ENCODE measurements around the gene SORL1.

SORL1 gene

DNA sequence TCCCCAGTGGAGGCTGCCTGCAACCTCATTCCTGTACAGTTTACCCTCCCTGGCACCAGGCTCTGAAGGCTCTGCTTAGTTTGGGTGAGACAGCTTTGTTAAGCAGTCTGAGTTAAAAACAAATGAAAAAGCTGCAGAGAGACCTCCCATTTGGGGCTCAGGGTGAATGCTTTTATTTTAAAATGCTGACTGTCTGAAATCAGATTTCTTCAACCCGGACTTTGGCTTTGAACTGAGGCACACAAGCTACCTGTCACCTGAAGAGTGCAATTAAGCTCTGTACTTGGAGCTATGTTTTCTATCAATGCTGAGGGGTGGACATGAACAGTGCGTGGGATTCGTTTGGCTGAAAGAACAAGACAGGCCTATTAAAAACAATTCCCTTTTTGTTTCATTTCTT is 218.2 kb downstream of the SORL1 start:
- DNase-seq (ENCODE audit: low spot score), result no peak
- TF ChIP-seq, protein P1, sequence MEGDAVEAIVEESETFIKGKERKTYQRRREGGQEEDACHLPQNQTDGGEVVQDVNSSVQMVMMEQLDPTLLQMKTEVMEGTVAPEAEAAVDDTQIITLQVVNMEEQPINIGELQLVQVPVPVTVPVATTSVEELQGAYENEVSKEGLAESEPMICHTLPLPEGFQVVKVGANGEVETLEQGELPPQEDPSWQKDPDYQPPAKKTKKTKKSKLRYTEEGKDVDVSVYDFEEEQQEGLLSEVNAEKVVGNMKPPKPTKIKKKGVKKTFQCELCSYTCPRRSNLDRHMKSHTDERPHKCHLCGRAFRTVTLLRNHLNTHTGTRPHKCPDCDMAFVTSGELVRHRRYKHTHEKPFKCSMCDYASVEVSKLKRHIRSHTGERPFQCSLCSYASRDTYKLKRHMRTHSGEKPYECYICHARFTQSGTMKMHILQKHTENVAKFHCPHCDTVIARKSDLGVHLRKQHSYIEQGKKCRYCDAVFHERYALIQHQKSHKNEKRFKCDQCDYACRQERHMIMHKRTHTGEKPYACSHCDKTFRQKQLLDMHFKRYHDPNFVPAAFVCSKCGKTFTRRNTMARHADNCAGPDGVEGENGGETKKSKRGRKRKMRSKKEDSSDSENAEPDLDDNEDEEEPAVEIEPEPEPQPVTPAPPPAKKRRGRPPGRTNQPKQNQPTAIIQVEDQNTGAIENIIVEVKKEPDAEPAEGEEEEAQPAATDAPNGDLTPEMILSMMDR (IDR thresholded peaks at IDR 0.05; ENCODE audit: extremely low read depth, missing control alignments), result no peak

DNA sequence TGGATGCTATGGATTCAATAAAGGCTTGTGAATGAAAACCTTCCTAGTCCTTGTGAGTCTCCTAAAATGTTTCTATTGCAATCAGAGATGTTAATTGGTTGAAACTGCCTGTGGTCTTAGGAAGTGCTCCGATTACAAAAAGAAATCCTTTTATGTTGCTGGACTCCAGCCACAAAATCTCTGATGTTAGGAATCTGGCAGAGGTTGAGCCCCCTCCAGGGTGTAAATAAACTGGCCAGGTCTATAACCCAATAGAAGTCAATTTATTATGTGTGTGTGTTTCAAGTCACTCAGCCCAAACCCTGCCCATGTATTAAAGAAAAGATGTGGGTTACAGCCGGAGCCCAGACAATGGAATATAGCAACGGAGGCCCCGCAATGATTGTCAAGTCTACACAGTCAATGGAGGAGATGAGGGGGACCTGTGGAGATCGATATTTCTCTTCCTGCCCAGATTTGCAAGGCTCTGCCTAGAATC is 218.7 kb downstream of the SORL1 start:
- no peak for DNase-seq (ENCODE audit: low spot score)
- TF ChIP-seq, protein P1 (IDR thresholded peaks at IDR 0.05; ENCODE audit: extremely low read depth, missing control alignments), result no peak

DNA sequence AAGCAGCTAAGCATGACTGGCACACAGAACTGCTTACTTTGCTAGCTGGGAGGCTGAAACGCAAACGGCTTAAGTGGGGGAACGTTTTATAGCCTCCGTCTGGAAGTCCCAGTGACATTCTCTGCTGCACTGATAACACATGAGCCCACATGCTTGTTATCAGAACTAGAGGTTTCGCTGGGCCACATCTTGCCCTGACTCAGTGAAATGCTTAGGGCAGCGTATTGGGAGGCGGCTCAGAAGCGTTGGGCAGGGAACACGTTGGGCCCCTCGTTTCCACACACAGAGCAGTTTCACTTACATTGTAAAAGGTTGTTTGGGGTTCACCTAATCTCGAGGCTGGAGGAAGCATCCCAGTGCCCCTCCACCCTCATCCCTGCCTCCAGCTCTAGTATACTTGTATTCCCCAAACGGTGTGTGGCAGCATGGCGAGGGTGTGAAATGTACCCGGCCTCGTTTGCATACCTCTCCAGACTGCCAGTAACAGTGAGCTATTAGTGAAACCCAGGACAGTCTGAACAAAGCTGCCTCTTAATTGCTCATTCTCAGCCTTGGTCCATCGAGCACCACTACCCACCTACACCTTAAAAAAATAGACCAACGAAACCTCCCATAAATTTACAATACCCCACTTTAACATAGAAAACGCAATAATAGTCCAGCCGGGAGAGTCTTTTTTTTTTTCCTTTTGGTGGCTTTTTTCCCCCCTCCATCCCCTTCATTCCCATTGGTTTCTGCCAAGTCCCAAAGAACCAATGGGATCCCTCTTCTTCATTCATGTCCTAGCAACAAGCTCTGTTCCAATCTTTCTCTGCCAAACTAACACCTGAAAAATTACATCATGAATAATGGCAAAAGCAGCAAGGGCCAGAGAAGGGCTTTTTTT is 219.4 kb downstream of the SORL1 start:
- no peak for DNase-seq (ENCODE audit: low spot score)
- TF ChIP-seq, protein P1 (IDR thresholded peaks at IDR 0.05; ENCODE audit: extremely low read depth, missing control alignments), result no peak

DNA sequence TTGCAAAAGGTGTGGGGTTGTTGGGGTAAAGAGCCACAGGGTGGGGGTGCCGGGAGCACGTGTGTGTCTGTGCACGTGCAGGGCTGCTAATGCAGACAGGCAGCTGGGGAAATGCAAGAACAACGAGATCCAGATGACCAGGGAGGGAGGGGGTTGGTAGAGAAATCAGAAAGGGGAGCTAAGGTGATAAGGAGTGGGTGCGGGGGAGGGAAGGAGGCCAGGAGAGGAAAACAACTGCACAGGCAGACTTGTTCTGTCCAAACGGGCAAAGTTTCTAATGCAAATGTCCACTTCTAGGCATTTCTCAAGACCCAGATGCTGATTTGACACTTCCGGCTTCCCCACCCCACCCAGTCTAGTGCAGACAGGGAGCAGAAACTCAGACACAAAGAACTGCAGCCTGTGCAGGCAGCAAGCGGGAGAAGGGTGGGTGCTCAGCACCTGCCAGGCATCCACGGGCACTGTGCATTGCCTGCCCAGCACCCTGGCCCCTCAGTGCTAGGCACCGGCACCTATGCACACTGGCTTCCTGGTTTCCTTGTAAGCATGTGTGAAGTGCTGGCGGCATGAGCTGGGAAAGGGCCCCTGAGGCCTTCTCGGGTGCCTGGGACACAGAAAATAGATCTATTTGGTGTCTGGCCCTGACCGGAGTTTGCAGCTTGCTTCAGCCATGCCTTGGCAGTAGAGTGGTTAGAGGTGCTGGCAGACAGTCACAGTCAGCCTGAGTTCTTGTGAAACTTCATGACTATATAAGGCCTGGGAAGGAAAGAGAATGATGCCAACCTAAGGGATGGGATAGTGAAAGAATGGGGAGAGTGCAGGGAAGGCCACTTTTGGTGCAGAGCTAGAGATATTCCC is 220.7 kb downstream of the SORL1 start:
- DNase-seq (ENCODE audit: low spot score), result no peak

DNA sequence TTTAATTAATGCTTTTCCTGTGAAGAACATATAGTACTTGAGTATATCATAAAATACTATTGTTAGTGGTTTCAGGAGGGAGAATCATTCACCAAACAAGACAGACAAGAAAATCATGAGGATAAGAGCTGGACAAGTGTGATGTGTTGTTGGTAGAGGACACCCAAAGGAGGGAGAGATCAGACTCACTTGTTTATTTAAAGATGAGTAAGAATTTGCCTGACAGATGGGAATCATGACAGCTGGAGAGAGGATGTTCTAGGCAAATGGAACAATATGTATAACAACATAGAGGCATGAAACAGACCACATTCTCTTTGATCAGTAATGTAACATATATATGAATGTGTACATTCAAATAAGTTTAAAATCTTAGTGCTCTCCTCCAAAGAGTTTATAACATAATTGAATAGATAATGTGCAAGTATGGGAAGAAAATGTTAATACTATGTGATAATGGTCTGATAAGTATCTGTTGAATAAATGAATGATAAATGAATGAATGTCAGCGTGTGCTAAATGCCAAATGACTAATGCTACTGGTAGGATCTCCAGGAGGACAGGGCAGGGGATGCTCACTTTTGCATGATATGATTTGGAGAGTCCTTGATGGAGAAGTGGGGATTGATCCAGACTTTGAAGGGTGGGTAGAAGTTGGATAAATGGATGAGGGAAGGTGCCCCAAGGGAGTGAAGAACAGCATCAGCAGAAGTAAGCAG is 229.6 kb downstream of the SORL1 start:
- TF ChIP-seq, protein P1 (IDR thresholded peaks at IDR 0.05; ENCODE audit: extremely low read depth, missing control alignments), result no peak
- DNase-seq (ENCODE audit: low spot score), result no peak

More for the DNA sequence above, 220.7 kb downstream of the SORL1 start:
- TF ChIP-seq, protein P1 (IDR thresholded peaks at IDR 0.05; ENCODE audit: extremely low read depth, missing control alignments), result no peak

All from GM20000 (cell line).